MM.1S (cell line): ENCODE data around the gene PRG3.

Source experiments
- CTCF ChIP-seq: fragments of 300-600 bp; sonication (generic); IDR thresholded peaks from 2 replicates; pipeline ENCODE4 v1.5.1; 2016; ENCODE audit warnings: antibody characterized with exemption, low read length, mixed read lengths
- EZH2 ChIP-seq: fragments of 300-600 bp; sonication (generic); optimal IDR thresholded peaks from 2 replicates; pipeline ENCODE3; 2017; ENCODE audit warnings: low read depth, mild to moderate bottlenecking, antibody characterized with exemption, low read length, mixed read lengths
- EZH2phosphoT487 ChIP-seq: fragments of 300-600 bp; sonication (generic); IDR thresholded peaks from 2 replicates; pipeline ENCODE4 v1.6.1; 2018; ENCODE audit warnings: antibody characterized with exemption, low read length

GRCh38 chr11:57407941-57408475 lies 27.1 kb upstream of the PRG3 start:
- TF ChIP-seq CTCF (no peak), EZH2 (no peak), EZH2phosphoT487 (no peak)
